ENCODE measurements around the gene AGPAT4.

DNA sequence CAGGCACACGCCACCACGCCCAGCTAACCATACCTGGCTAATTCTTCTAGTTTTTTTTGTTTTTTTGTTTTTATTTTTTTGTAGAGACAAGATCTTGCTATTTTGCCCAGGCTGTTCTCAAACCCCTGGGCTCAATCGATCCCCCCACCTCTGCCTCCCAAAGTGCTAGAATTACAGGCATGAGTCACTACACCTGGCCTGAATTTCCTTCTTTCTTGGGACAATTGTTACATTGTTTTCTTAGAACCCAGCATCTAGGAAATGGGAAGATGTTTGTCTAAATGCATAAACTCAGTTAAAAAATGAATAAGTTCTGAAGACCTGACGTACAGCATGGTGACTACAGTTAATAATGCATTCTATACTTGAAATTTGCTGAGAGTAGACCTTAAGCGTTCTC, 10.8 kb upstream of the AGPAT4 start:
- TF ChIP-seq KDM5B (CRISPR knock-in tag; IDR thresholded peaks at IDR 0.05; ENCODE audit: borderline replicate concordance) (no peak), ZSCAN29 (CRISPR knock-in tag; conservative IDR thresholded peaks at IDR 0.05) (no peak), ZBTB26 (CRISPR knock-in tag; IDR thresholded peaks at IDR 0.05; ENCODE audit: borderline replicate concordance) (no peak), E2F1 (CRISPR knock-in tag; IDR thresholded peaks at IDR 0.05) (no peak), TARDBP (CRISPR knock-in tag; IDR thresholded peaks at IDR 0.05) (no peak), YEATS2 (CRISPR knock-in tag; IDR thresholded peaks at IDR 0.05; ENCODE audit: borderline replicate concordance) (no peak), ARHGAP35 (CRISPR knock-in tag; IDR thresholded peaks at IDR 0.05; ENCODE audit: borderline replicate concordance) (no peak), REST (IDR thresholded peaks at IDR 0.05; ENCODE audit: borderline replicate concordance in 1 of 2, low read depth in 1 of 2, low read length in 2 of 2) (no peak), ZNF264 (CRISPR knock-in tag; IDR thresholded peaks at IDR 0.05) (no peak), MYPOP (CRISPR knock-in tag; IDR thresholded peaks at IDR 0.05) (no peak)
- TF ChIP-seq, protein P1, sequence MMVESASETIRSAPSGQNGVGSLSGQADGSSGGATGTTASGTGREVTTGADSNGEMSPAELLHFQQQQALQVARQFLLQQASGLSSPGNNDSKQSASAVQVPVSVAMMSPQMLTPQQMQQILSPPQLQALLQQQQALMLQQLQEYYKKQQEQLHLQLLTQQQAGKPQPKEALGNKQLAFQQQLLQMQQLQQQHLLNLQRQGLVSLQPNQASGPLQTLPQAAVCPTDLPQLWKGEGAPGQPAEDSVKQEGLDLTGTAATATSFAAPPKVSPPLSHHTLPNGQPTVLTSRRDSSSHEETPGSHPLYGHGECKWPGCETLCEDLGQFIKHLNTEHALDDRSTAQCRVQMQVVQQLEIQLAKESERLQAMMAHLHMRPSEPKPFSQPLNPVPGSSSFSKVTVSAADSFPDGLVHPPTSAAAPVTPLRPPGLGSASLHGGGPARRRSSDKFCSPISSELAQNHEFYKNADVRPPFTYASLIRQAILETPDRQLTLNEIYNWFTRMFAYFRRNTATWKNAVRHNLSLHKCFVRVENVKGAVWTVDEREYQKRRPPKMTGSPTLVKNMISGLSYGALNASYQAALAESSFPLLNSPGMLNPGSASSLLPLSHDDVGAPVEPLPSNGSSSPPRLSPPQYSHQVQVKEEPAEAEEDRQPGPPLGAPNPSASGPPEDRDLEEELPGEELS (CRISPR knock-in tag; IDR thresholded peaks at IDR 0.05), result no peak

All from HepG2 (cell line).